Esophagus (tissue), 2 donors: Measurements from ENCODE around the gene KDR. TPM values are rescaled to one million over a fixed set of nuclear protein-coding genes. Genes with fewer than 3 reads are reported as not detected.

ENCODE experiments used
- polyA plus RNA-seq, 2 donors: library from polyadenylated mRNA; stranded (reverse); fragments of 200-250 nt; gene quantifications; one replicate each; pipeline ENCODE4 v1.2.3, GENCODE V29; 2013
- donor health status: healthy with polysubstance abuse.
- donor health status: Bipolar disorder and iron deficiency.

KDR gene
- polyA plus RNA-seq, 2 donors = 1.2 to 2.5 TPM

Other genes starting within 250 kb of the KDR start
- gene SRD5A3, start 220.6 kb upstream of the KDR start, polyA plus RNA-seq = 10 to 100 TPM; 22.4 to 25.1 TPM